Measurements from ENCODE around the gene ADGRV1. TPM values are rescaled to one million over a fixed set of nuclear protein-coding genes. Genes with fewer than 3 reads are reported as not detected.
"Not testable (repeated sequence)": the region's sequence is repeated elsewhere in the genome, so short reads cannot be mapped to it uniquely, and the experiment has no call there.

The ADGRV1 gene
- total RNA-seq, 4 donors from 2014 or later = 0.39 to 1.9 (median 1.00) TPM

- TF ChIP-seq CTCF (IDR thresholded peaks at IDR 0.05) (no peak), POLR2A (IDR thresholded peaks at IDR 0.05) (no peak), EP300 (IDR thresholded peaks at IDR 0.05) (no peak)
- no peak overlapping the region for H3K4me3 ChIP-seq
- DNase-seq (ENCODE audit: low spot score in 2 of 2) = no peak
- 36 to 43% methylated on average over 4 of the region's 4 CpGs for WGBS, 2 donors
- H3K27ac ChIP-seq = no peak overlapping the region
- H3K4me1 ChIP-seq = no peaks in the 10 kb centered on the region
- no peaks in the 10 kb centered on the region for H3K9me3 ChIP-seq
- H3K27me3 ChIP-seq = no peaks in the 10 kb centered on the region
- no peaks in the 10 kb centered on the region for H3K36me3 ChIP-seq
Observed at GRCh38 chr5:90680921-90681563, 122.4 kb downstream of the ADGRV1 start.

DNA sequence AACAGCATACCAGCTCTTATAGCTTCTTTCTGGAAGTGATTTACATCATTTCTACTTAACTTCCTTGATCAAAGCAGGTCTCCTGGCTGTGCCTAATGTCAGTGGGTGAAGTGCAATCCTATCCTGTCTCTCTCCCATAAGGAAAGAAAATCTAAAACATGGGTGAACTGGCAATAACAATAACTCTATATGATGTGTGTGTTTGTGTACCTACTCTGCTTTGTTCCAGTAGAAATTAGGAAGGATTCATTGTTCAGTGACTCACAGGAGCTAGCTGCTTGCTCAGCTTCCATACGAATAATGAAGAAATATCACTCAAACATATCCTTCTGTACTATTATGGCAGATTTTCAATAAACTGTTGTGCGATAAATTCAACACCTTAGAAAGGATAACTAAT, 123.7 kb downstream of the ADGRV1 start:
- H3K9me3 ChIP-seq = no peaks in the 10 kb centered on the region
- no peaks in the 10 kb centered on the region for H3K27me3 ChIP-seq
- DNase-seq (ENCODE audit: low spot score in 2 of 2) = no peak
- H3K4me1 ChIP-seq = no peaks in the 10 kb centered on the region
- no peak overlapping the region for H3K4me3 ChIP-seq
- 92 to 93% methylated on average over 2 of the region's 2 CpGs for WGBS, 2 donors
- H3K36me3 ChIP-seq = no peaks in the 10 kb centered on the region
- no peak overlapping the region for H3K27ac ChIP-seq
- no peak for TF ChIP-seq CTCF (IDR thresholded peaks at IDR 0.05)
- no peak for TF ChIP-seq EP300 (IDR thresholded peaks at IDR 0.05)
- TF ChIP-seq POLR2A (IDR thresholded peaks at IDR 0.05) = no peak

DNA sequence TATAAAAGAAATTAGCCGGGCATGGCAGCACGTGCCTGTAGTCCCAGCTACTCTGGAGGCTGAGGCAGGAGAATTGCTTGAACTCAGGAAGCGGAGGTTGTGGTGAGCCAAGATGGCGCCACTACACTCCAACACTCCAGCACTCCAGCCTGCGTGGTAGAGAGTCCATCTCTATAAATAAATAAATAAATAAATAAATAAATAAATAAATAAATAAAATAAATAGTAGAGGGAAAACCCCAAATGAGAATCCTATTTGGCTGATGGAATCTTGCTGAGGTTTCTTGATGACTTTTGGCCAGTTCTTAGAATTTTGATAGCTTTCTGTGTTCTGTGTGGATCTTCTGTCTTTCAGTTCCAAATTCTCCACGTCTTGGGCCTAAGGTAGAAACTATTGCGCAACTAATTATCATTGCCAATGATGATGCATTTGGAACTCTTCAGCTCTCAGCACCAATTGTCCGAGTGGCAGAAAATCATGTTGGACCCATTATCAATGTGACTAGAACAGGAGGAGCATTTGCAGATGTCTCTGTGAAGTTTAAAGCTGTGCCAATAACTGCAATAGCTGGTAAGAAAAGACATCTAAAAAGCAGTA, 126.9 kb downstream of the ADGRV1 start:
- no peak for DNase-seq (ENCODE audit: low spot score in 2 of 2)
- WGBS, 2 donors = 92 to 95% methylated on average over 8 of the region's 8 CpGs
- no peaks in the 10 kb centered on the region for H3K36me3 ChIP-seq
- TF ChIP-seq POLR2A (IDR thresholded peaks at IDR 0.05) = no peak
- TF ChIP-seq CTCF (IDR thresholded peaks at IDR 0.05) = no peak
- TF ChIP-seq EP300 (IDR thresholded peaks at IDR 0.05) = no peak
- no peaks in the 10 kb centered on the region for H3K4me1 ChIP-seq
- H3K27me3 ChIP-seq = no peaks in the 10 kb centered on the region
- no peaks in the 10 kb centered on the region for H3K9me3 ChIP-seq
- no peak overlapping the region for H3K4me3 ChIP-seq
- H3K27ac ChIP-seq = no peak overlapping the region

GRCh38 chr5:90686363-90686762, 127.8 kb downstream of the ADGRV1 start:
- not testable (repeated sequence) for H3K4me1 ChIP-seq; H3K4me3 ChIP-seq; H3K9me3 ChIP-seq; H3K27me3 ChIP-seq; H3K36me3 ChIP-seq; DNase-seq (ENCODE audit: low spot score in 2 of 2); H3K27ac ChIP-seq
- 94 to 96% methylated on average over 2 of the region's 2 CpGs for WGBS, 2 donors

- H3K36me3 ChIP-seq; H3K27me3 ChIP-seq; H3K9me3 ChIP-seq; H3K4me1 ChIP-seq; H3K27ac ChIP-seq; DNase-seq (ENCODE audit: low spot score in 2 of 2); H3K4me3 ChIP-seq: not testable (repeated sequence)
- WGBS, 2 donors = 87 to 89% methylated on average over 3 of the region's 3 CpGs
Observed at GRCh38 chr5:90687458-90687857, 128.9 kb downstream of the ADGRV1 start.

DNA sequence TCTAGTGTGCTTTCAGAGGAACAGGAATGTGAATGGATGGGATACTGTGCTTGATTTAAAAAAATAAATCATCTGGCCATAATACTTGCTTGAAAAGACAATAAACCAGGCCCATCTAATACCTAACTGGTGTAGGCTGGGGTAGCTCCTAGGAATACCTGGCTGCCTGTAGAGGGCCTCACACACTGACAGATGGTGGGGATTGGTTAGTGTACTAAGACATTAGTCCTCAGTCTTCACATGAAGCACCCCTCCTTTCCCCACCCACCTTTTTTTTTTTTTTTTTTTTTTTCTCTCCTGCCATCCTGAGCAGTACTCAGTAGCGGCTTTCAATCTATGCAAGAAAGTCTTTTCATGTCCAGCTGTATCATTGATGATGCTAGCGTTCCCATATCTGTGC, 130.5 kb downstream of the ADGRV1 start:
- TF ChIP-seq EP300 (IDR thresholded peaks at IDR 0.05) (no peak), CTCF (IDR thresholded peaks at IDR 0.05) (no peak), POLR2A (IDR thresholded peaks at IDR 0.05) (no peak)
- H3K27ac ChIP-seq = no peak overlapping the region
- no peaks in the 10 kb centered on the region for H3K36me3 ChIP-seq
- no peaks in the 10 kb centered on the region for H3K27me3 ChIP-seq
- no peak overlapping the region for H3K4me3 ChIP-seq
- H3K9me3 ChIP-seq = no peaks in the 10 kb centered on the region
- no peak for DNase-seq (ENCODE audit: low spot score in 2 of 2)
- WGBS, 2 donors = 81 to 83% methylated on average over 2 of the region's 2 CpGs
- H3K4me1 ChIP-seq = no peaks in the 10 kb centered on the region

All from tibial nerve (tissue), 4 donors.